Fibroblast of villous mesenchyme (primary cell): ENCODE data around the gene IFT81. TPM values are rescaled to one million over a fixed set of nuclear protein-coding genes. Genes with fewer than 3 reads are reported as not detected.

ENCODE experiments used
- DNase-seq: peaks from one replicate; pipeline ENCODE4 v3.0.0-alpha.2; 2010; ENCODE audit warnings: low read depth
- H3K4me3 ChIP-seq: 2 replicates; pipeline ENCODE4 v1.5.1; 2011; ENCODE audit warnings: low read depth, mild to moderate bottlenecking, low read length
- total RNA-seq: library from RNA; depleted of rRNA; stranded (reverse); fragments of >200 nt; gene quantifications from 2 replicates; pipeline ENCODE4 v1.2.3, GENCODE V29; 2012
- TF ChIP-seq, protein P1 (sequence below): IDR thresholded peaks from 2 replicates; pipeline ENCODE4 v1.5.1; 2012; ENCODE audit warnings: low read depth, mild to moderate bottlenecking, low read length; ENCODE audit not compliant: insufficient read depth

Gene IFT81
- total RNA-seq, 1 donor = 24.2 TPM

DNA sequence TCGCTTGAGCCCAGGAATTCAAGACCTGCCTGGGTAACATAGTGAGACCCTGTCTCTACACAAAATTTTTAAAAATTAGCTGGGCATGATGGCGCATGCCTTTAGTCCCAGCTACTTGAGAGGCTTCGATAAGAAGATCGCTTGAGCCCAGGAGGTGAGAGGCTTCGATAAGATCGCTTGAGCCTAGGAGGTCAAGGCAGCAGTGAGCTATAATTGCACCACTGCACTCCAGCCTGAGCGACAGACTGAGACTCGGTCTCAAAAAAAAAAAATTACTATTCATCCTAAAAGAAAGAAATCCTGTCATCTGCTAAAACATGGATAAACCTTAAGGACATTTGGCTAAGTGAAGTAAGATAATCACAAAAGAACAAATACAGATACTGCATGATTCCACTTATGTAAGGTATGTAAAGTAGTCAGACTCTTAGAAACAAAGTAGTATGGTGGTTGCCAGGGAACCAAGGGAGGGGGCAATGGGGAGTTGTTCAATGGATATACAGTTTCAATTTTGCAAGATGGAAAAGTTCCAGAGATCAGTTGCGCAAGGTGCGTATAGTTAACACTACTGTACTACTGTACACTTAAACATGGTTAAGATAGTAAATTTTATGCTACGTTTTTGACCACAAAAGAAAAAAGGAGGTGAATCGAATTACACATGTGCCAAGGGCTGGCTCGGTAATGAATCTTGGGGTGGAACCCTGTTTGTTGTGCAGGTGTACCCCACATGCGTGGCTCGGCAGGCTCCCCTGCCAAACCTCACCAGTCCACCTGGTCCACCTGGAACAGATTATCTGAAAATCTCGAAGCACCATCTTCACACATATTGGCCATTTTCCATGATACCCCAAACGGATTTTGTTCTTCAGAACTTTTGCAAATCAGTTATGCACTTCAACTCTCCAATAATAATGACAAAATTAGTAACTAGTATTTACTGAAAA is 138.6 kb downstream of the IFT81 start:
- DNase-seq = peak; percentile 87
- TF ChIP-seq, protein P1, sequence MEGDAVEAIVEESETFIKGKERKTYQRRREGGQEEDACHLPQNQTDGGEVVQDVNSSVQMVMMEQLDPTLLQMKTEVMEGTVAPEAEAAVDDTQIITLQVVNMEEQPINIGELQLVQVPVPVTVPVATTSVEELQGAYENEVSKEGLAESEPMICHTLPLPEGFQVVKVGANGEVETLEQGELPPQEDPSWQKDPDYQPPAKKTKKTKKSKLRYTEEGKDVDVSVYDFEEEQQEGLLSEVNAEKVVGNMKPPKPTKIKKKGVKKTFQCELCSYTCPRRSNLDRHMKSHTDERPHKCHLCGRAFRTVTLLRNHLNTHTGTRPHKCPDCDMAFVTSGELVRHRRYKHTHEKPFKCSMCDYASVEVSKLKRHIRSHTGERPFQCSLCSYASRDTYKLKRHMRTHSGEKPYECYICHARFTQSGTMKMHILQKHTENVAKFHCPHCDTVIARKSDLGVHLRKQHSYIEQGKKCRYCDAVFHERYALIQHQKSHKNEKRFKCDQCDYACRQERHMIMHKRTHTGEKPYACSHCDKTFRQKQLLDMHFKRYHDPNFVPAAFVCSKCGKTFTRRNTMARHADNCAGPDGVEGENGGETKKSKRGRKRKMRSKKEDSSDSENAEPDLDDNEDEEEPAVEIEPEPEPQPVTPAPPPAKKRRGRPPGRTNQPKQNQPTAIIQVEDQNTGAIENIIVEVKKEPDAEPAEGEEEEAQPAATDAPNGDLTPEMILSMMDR = no peak

DNA sequence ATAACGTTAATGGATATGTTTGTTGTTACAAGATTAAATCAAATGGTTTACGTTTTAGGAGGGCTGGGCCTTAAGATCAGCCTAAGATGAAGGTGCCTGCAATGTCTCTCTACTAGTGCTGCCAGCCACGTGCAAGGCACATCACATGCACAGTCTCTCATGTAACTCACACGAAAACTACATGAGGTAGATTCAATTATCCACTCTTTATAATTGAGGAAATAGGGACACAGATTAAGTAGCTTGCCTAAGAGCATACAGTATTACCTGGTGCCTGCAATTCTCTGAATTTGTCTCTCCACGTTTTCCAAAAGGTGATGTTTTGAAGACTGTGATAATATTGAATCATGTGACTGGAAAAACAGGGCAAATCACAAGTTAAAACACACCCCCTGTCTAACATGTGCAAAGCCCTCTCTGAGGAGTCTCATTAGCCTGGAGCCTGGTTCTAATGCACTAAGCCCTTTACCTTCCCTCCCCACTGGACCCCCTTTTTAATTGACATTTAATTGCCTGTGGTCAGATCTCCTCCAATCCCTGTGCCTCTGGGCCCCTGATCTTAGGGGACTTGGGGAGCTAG is 142.3 kb downstream of the IFT81 start:
- TF ChIP-seq, protein P1 = no peak

More for the DNA sequence above, 138.6 kb downstream of the IFT81 start:
- no peak overlapping the region for H3K4me3 ChIP-seq

DNA sequence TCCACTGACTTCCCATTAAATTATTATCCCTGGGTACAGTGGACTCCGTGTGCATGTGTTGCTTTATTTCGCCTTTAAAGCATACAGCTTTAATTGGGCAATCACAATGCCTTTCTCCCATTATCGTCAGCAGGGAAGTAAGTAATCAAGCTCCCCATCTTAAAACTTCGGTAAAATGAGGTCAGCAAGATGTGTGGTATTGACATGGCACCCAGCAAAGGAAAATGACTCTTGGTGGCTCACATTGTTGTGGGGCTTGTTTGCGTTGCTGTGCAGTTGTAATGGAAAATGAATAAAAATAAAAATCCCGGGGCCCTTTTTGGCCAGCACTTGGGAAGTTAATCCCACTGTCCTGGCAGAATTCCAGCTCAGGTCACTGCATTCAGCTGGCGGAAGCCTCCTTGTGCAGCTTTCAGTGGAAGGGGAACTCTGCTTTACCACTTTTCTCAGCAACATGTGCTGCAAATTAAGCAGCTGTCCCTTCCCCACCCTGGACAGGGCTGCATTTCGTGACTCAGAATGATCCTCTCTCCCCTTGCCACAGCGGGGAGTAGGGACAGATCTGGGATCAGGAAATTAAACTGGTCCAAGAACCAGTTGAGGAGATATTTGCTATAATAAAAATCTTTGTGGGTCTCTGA is 142.9 kb downstream of the IFT81 start:
- TF ChIP-seq, protein P1 = no peak
- peak; percentile 88 for DNase-seq
- H3K4me3 ChIP-seq = no peak overlapping the region

More for the DNA sequence above, 142.3 kb downstream of the IFT81 start:
- H3K4me3 ChIP-seq = no peak overlapping the region
- no peak for DNase-seq

Other genes starting within 250 kb of the IFT81 start
- 50.3 and 52.2 TPM in 2 replicates for gene GLTP, start 243.8 kb upstream of the IFT81 start, total RNA-seq
- 9.0 and 9.1 TPM in 2 replicates for gene TCHP, start 224.1 kb upstream of the IFT81 start, total RNA-seq
- gene GIT2, start 128.0 kb upstream of the IFT81 start, total RNA-seq = 42.5 and 54.4 TPM in 2 replicates
- 144 and 195 TPM in 2 replicates for gene ANKRD13A, start 124.9 kb upstream of the IFT81 start, total RNA-seq
- 6.8 and 9.5 TPM in 2 replicates for gene C12orf76, start 75.8 kb upstream of the IFT81 start, total RNA-seq
- 221 and 247 TPM in 2 replicates for gene ATP2A2, start 156.9 kb downstream of the IFT81 start, total RNA-seq